SU-DHL-6 (cell line): ENCODE results near the gene CFAP54.

Source experiments
- EZH2phosphoT487 ChIP-seq: fragments of 200-600 bp; sonication (generic), shearing (Covaris generic); conservative IDR thresholded peaks from 2 replicates; pipeline ENCODE4 v1.6.1; 2018; ENCODE audit warnings: mild to moderate bottlenecking, antibody characterized with exemption, low read length, moderate library complexity, mixed read lengths
- TF ChIP-seq, protein P1 (sequence below): fragments of 200-600 bp; sonication (generic); IDR thresholded peaks from one replicate; pipeline ENCODE4 v1.5.1; 2017; ENCODE audit warnings: antibody characterized with exemption, mild to moderate bottlenecking, low read length, moderate library complexity; ENCODE audit not compliant: insufficient read depth, poor library complexity, severe bottlenecking

DNA sequence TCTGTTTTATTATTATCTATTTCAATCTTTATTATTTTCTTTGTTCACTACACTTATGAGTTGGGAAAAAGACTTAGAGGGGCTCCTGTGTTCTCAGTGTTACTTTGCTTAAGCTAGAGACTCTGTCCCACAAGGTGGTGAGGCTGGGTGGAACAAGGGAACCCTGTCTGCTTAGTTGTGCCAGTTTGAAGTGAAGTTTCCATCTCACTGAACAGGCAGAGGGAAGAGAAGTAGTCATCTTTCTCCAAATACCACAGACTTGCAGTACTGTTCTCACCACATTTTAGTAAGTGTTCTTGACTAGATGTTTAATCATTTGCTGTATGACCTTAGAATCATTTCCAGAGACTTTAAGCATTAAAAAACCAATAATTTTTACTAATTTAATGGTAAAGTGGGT lies 222.0 kb downstream of the CFAP54 start:
- TF ChIP-seq, protein P1, sequence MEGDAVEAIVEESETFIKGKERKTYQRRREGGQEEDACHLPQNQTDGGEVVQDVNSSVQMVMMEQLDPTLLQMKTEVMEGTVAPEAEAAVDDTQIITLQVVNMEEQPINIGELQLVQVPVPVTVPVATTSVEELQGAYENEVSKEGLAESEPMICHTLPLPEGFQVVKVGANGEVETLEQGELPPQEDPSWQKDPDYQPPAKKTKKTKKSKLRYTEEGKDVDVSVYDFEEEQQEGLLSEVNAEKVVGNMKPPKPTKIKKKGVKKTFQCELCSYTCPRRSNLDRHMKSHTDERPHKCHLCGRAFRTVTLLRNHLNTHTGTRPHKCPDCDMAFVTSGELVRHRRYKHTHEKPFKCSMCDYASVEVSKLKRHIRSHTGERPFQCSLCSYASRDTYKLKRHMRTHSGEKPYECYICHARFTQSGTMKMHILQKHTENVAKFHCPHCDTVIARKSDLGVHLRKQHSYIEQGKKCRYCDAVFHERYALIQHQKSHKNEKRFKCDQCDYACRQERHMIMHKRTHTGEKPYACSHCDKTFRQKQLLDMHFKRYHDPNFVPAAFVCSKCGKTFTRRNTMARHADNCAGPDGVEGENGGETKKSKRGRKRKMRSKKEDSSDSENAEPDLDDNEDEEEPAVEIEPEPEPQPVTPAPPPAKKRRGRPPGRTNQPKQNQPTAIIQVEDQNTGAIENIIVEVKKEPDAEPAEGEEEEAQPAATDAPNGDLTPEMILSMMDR: no peak
- no peak for TF ChIP-seq EZH2phosphoT487
